C4-2B (cell line): ENCODE results near the gene PHLPP1.

ENCODE experiments used
- CTCF ChIP-seq: fragments of 450-650 bp; conservative IDR thresholded peaks from 2 replicates; pipeline ENCODE4 v1.5.1; 2017; ENCODE audit warnings: mild to moderate bottlenecking
- ZFX ChIP-seq: fragments of 450-650 bp; IDR thresholded peaks from 2 replicates; pipeline ENCODE4 v1.6.1; 2017

DNA sequence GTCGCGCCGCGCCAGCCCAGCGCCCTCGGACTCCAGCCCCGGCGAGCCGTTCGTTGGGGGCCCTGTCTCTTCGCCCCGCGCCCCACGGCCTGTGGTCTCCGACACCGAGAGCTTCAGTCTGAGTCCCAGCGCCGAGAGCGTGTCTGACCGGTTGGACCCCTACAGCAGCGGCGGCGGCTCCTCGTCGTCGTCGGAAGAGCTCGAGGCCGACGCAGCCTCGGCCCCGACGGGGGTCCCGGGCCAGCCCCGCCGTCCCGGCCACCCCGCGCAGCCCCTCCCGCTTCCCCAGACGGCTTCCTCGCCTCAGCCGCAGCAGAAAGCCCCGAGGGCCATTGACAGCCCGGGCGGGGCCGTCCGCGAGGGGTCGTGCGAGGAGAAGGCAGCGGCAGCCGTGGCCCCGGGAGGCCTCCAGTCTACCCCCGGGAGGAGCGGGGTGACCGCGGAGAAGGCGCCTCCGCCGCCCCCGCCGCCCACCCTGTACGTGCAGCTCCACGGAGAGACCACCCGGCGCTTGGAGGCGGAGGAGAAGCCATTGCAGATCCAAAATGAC lies 1.4 kb downstream of the PHLPP1 start:
- TF ChIP-seq CTCF: no peak
- no peak for TF ChIP-seq ZFX
